ENCODE results near the gene PCDH15.

- TF ChIP-seq POLR2A (IDR thresholded peaks at IDR 0.05) = no peak
- TF ChIP-seq, protein P1, sequence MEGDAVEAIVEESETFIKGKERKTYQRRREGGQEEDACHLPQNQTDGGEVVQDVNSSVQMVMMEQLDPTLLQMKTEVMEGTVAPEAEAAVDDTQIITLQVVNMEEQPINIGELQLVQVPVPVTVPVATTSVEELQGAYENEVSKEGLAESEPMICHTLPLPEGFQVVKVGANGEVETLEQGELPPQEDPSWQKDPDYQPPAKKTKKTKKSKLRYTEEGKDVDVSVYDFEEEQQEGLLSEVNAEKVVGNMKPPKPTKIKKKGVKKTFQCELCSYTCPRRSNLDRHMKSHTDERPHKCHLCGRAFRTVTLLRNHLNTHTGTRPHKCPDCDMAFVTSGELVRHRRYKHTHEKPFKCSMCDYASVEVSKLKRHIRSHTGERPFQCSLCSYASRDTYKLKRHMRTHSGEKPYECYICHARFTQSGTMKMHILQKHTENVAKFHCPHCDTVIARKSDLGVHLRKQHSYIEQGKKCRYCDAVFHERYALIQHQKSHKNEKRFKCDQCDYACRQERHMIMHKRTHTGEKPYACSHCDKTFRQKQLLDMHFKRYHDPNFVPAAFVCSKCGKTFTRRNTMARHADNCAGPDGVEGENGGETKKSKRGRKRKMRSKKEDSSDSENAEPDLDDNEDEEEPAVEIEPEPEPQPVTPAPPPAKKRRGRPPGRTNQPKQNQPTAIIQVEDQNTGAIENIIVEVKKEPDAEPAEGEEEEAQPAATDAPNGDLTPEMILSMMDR (IDR thresholded peaks at IDR 0.05 in 4 of 5, conservative IDR thresholded peaks at IDR 0.05 in 1 of 5) = no peak
Measured at GRCh38 chr10:53833908-53834307, 967.1 kb downstream of the PCDH15 start.
